B cell (primary cell): Measurements from ENCODE around the gene SLC12A3. TPM values are rescaled to one million over a fixed set of nuclear protein-coding genes. Genes with fewer than 3 reads are reported as not detected.

ENCODE experiments used
- ATAC-seq: fragments of 200-7000 bp; cut with Tn5 transposase; one replicate; pipeline ENCODE4 v1.10.0; 2021; ENCODE audit warnings: low read depth, mild to moderate bottlenecking, moderate number of reproducible peaks, moderate library complexity
- CTCF ChIA-PET: fragments of 350-600 bp; sonication (Branson Sonifier 250); formaldehyde crosslinking; loops from one replicate; lab custom pipeline; 2021; ENCODE audit warnings: antibody characterized with exemption, inconsistent platforms; lab: Charles Lee
- POLR2A ChIA-PET: fragments of 350-600 bp; sonication (Branson Sonifier 250); formaldehyde crosslinking; loops from one replicate; lab custom pipeline; 2021; ENCODE audit warnings: antibody characterized with exemption; lab: Charles Lee
- DNase-seq: peaks from one replicate; pipeline ENCODE4 v3.0.0; 2013
- H2AFZ ChIP-seq: 2 replicates; pipeline ENCODE4 v1.6.1; 2012; ENCODE audit warnings: mild to moderate bottlenecking, low read depth, low read length; ENCODE audit not compliant: insufficient read depth, poor library complexity, severe bottlenecking
- H3K27ac ChIP-seq, 2 donors: 1 replicate in 1 of 2; 2 replicates in 1 of 2; pipeline ENCODE4 v1.5.1; 2012 to 2013; ENCODE audit warnings: low read length in 2 of 2, mild to moderate bottlenecking in 2 of 2, moderate library complexity in 1 of 2
- H3K27me3 ChIP-seq, 4 experiments: fragments of 200-600 bp in 1 of 4; sonication (generic) in 1 of 4; replicated peaks in 1 of 4; 1 replicate in 2 of 4; 2 replicates in 2 of 4; pipeline versions ENCODE4 v1.6.1 to v1.7.0; 2013 to 2016; ENCODE audit warnings: low read length in 3 of 4, mild to moderate bottlenecking in 2 of 4, mixed read lengths in 1 of 4, moderate library complexity in 1 of 4; ENCODE audit not compliant: insufficient read depth in 4 of 4, control insufficient read depth in 3 of 4; ENCODE audit errors: control extremely low read depth in 1 of 4
- H3K36me3 ChIP-seq, 2 experiments: replicated peaks in 1 of 2; 1 replicate in 1 of 2; 2 replicates in 1 of 2; pipeline versions ENCODE4 v1.6.1 to v1.7.1; 2013; ENCODE audit warnings: low read length in 1 of 2; ENCODE audit not compliant: insufficient read depth in 2 of 2, control insufficient read depth in 1 of 2; ENCODE audit errors: control extremely low read depth in 1 of 2, extremely low read depth in 1 of 2
- H3K4me1 ChIP-seq, 2 donors: fragments of 200-600 bp in 1 of 2; sonication (generic) in 1 of 2; 1 replicate in 1 of 2; 2 replicates in 1 of 2; pipeline versions ENCODE4 v1.5.1 to v1.6.1; 2013 to 2017; ENCODE audit warnings: low read length in 2 of 2; ENCODE audit not compliant: control insufficient read depth in 2 of 2, insufficient read depth in 2 of 2
- H3K4me2 ChIP-seq: replicated peaks from 2 replicates; pipeline ENCODE3; 2012; ENCODE audit warnings: mild to moderate bottlenecking, low read depth, low read length; ENCODE audit not compliant: poor library complexity, severe bottlenecking
- H3K4me3 ChIP-seq, 5 experiments: fragments of 200-600 bp in 1 of 5; sonication (generic) in 1 of 5; 1 replicate in 3 of 5; 2 replicates in 2 of 5; pipeline versions ENCODE4 v1.5.1 to v1.7.0; 2011 to 2016; ENCODE audit warnings: low read length in 4 of 5, mild to moderate bottlenecking in 4 of 5, low read depth in 2 of 5, control low read depth in 1 of 5, moderate library complexity in 1 of 5; ENCODE audit not compliant: insufficient read depth in 1 of 5; ENCODE audit errors: control extremely low read depth in 1 of 5, extremely low read depth in 1 of 5
- H3K79me2 ChIP-seq: fragments of 200-600 bp; sonication (generic); one replicate; pipeline ENCODE4 v1.6.0; 2016; ENCODE audit warnings: low read length; ENCODE audit not compliant: control insufficient read depth, insufficient read depth
- H3K9ac ChIP-seq: fragments of 200-600 bp; sonication (generic); 2 replicates; pipeline ENCODE4 v1.6.1; 2017; ENCODE audit warnings: mild to moderate bottlenecking, low read length, moderate library complexity
- H3K9me3 ChIP-seq, 3 donors: one replicate each; pipeline versions ENCODE4 v1.6.1 to v1.7.1; 2013; ENCODE audit warnings: low read length in 2 of 3; ENCODE audit not compliant: control insufficient read depth in 2 of 3, insufficient read depth in 1 of 3; ENCODE audit errors: control extremely low read depth in 1 of 3
- H4K20me1 ChIP-seq: 2 replicates; pipeline ENCODE4 v1.6.0; 2012; ENCODE audit warnings: mild to moderate bottlenecking, low read length; ENCODE audit not compliant: insufficient read depth, control insufficient read depth, poor library complexity, severe bottlenecking
- H3K27ac Mint-ChIP-seq: one replicate; pipeline ENCODE4 v1.8.0; 2021; ENCODE audit warnings: mixed read lengths
- H3K27me3 Mint-ChIP-seq: one replicate; pipeline ENCODE4 v1.8.0; 2021; ENCODE audit warnings: mixed read lengths
- H3K4me1 Mint-ChIP-seq: one replicate; pipeline ENCODE4 v1.8.0; 2021; ENCODE audit warnings: mixed read lengths
- H3K4me3 Mint-ChIP-seq: one replicate; pipeline ENCODE4 v1.8.0; 2021; ENCODE audit warnings: mixed read lengths
- H3K9me3 Mint-ChIP-seq: one replicate; pipeline ENCODE4 v1.8.0; 2022; ENCODE audit warnings: mixed read lengths; ENCODE audit not compliant: insufficient read depth
- CTCF ChIP-seq: fragments of 200-600 bp; IDR thresholded peaks from one replicate; pipeline ENCODE4 v1.8.0; 2022; ENCODE audit warnings: antibody characterized with exemption, mild to moderate bottlenecking
- EZH2 ChIP-seq: IDR thresholded peaks from 2 replicates; pipeline ENCODE4 v1.6.1; 2012; ENCODE audit warnings: borderline replicate concordance, low read depth, mild to moderate bottlenecking, moderate library complexity, low read length; ENCODE audit not compliant: insufficient read depth, poor library complexity, severe bottlenecking
- WGBS: methylation state at CpG from one replicate; pipeline ENCODE4 v1.1.5; 2013; ENCODE audit warnings: missing lambda C conversion rate; ENCODE audit not compliant: insufficient coverage; 5-methylcytosine and 5-hydroxymethylcytosine counted together
- intact Hi-C: fragments of 100-400 bp; cut with micrococcal nuclease; formaldehyde crosslinking; loops from one replicate; pipeline ENCODE4 v1.10.0; 2022
- polyA plus RNA-seq: library from polyadenylated mRNA; depleted of rRNA; stranded (reverse); fragments of >200 nt; gene quantifications from 2 replicates; pipeline ENCODE4 v1.2.3, GENCODE V29; 2012
- total RNA-seq, 2 donors: library from RNA; stranded (reverse); fragments of 120-200 nt in 1 of 2; gene quantifications; 1 replicate in 1 of 2; 2 replicates in 1 of 2; pipeline versions ENCODE4 v1.2.3 to v1.2.4, GENCODE V29; 2013 to 2022

SLC12A3 gene
- total and polyA plus RNA-seq, 2 donors (not counting 1 experiment from before 2014, with no cell fraction given) = 1.3 to 4.9 TPM

- Histone ChIP-seq H3K9ac (no peak overlapping the region), H3K27me3 (no peaks in the 10 kb centered on the region), H3K27ac (no peak overlapping the region), H4K20me1 (no peaks in the 10 kb centered on the region), H2AFZ (no peak overlapping the region), H3K4me3 (no peak overlapping the region), H3K4me2 (no peak overlapping the region), H3K36me3 (peaks cover 7 to 50% of the 10 kb centered on the region in 2 experiments), H3K9me3 (no peaks in the 10 kb centered on the region), H3K4me1 (no peaks in the 10 kb centered on the region), H3K79me2 (no peaks in the 10 kb centered on the region)
- H3K4me3 Mint-ChIP-seq = no peak overlapping the region
- no peaks in the 10 kb centered on the region for H3K27me3 Mint-ChIP-seq
- H3K9me3 Mint-ChIP-seq = no peaks in the 10 kb centered on the region
- ATAC-seq = no peak
- POLR2A ChIA-PET = no interaction called here
- TF ChIP-seq CTCF (no peak), EZH2 (no peak)
- H3K4me1 Mint-ChIP-seq = no peaks in the 10 kb centered on the region
- CTCF ChIA-PET = interaction anchor here (1.1 to 1.6 kb wide), 2 partner anchors 39 to 113 kb away, joined by 3 to 4 read pairs; no protein-coding TSS in a partner anchor
- no peak for DNase-seq
- H3K27ac Mint-ChIP-seq = no peak overlapping the region
- 100% methylated on average over 1 of the region's 1 CpG for WGBS
- intact Hi-C loops = no loop called here
Observed at GRCh38 chr16:56828647-56829046, 36.4 kb upstream of the SLC12A3 start.

GRCh38 chr16:56830669-56831068, 34.3 kb upstream of the SLC12A3 start:
- no CpG with 5 or more reads among the region's 2 CpGs for WGBS
- H3K9ac ChIP-seq = no peak overlapping the region
- Mint-ChIP-seq H3K4me1 (no peaks in the 10 kb centered on the region), H3K4me3 (no peak overlapping the region), H3K27ac (no peak overlapping the region), H3K9me3 (no peaks in the 10 kb centered on the region), H3K27me3 (no peaks in the 10 kb centered on the region)
- intact Hi-C loops = no loop called here
- H3K36me3 ChIP-seq = peaks cover 7 to 55% of the 10 kb centered on the region in 2 experiments
- H3K9me3 ChIP-seq = no peaks in the 10 kb centered on the region
- no peak overlapping the region for H2AFZ ChIP-seq
- no peaks in the 10 kb centered on the region for H3K4me1 ChIP-seq
- no peak for DNase-seq
- no peaks in the 10 kb centered on the region for H3K79me2 ChIP-seq
- H3K4me3 ChIP-seq = no peak overlapping the region
- H3K4me2 ChIP-seq = no peak overlapping the region
- ChIA-PET CTCF (interaction anchor here (1.2 kb wide), 1 partner anchor 19 kb away, joined by 3 read pairs; no protein-coding TSS in a partner anchor), POLR2A (interaction anchor here (0.5 kb wide), 1 partner anchor 36 kb away, joined by 9 read pairs; no protein-coding TSS in a partner anchor)
- H4K20me1 ChIP-seq = no peaks in the 10 kb centered on the region
- H3K27me3 ChIP-seq = no peaks in the 10 kb centered on the region
- no peak for ATAC-seq
- TF ChIP-seq CTCF = no peak
- no peak for TF ChIP-seq EZH2
- no peak overlapping the region for H3K27ac ChIP-seq
